GM12891 (cell line): Measurements from ENCODE around the gene VPS13D.

Experiments used
- POLR2A ChIP-seq: IDR thresholded peaks from 2 replicates; pipeline ENCODE4 v1.6.1; 2011; ENCODE audit warnings: low read depth, low read length, control low read depth
- TAF1 ChIP-seq: IDR thresholded peaks from 2 replicates; pipeline ENCODE4 v1.6.1; 2011; ENCODE audit warnings: low read depth, low read length, control low read depth

- TF ChIP-seq TAF1, result no peak
- no peak for TF ChIP-seq POLR2A
Observed at GRCh38 chr1:12549460-12550349, 319.9 kb downstream of the VPS13D start.
